Adipose tissue (tissue), 3 donors: ENCODE data around the gene RAB10. TPM values are rescaled to one million over a fixed set of nuclear protein-coding genes. Genes with fewer than 3 reads are reported as not detected.

Experiments used
- H3K27ac ChIP-seq: one replicate; pipeline ENCODE4 v1.5.1; 2013; ENCODE audit warnings: low read depth, low read length
- WGBS, 3 donors: extraction: QIAGEN DNeasy Blood & Tissue Kit; methylation state at CpG; one replicate each; pipeline ENCODE4 v1.1.7; 2013; 5-methylcytosine and 5-hydroxymethylcytosine counted together
- polyA plus RNA-seq, 3 donors: library from polyadenylated mRNA; stranded (reverse); fragments of 200-250 nt; gene quantifications; one replicate each; pipeline ENCODE4 v1.2.3, GENCODE V29; 2013
- donor health status: healthy with polysubstance abuse.
- donor health status: Bipolar disorder and iron deficiency.
- donor health status: healthy.

The RAB10 gene
- polyA plus RNA-seq, 3 donors, result 25.6 to 48.5 (median 47.1) TPM

DNA sequence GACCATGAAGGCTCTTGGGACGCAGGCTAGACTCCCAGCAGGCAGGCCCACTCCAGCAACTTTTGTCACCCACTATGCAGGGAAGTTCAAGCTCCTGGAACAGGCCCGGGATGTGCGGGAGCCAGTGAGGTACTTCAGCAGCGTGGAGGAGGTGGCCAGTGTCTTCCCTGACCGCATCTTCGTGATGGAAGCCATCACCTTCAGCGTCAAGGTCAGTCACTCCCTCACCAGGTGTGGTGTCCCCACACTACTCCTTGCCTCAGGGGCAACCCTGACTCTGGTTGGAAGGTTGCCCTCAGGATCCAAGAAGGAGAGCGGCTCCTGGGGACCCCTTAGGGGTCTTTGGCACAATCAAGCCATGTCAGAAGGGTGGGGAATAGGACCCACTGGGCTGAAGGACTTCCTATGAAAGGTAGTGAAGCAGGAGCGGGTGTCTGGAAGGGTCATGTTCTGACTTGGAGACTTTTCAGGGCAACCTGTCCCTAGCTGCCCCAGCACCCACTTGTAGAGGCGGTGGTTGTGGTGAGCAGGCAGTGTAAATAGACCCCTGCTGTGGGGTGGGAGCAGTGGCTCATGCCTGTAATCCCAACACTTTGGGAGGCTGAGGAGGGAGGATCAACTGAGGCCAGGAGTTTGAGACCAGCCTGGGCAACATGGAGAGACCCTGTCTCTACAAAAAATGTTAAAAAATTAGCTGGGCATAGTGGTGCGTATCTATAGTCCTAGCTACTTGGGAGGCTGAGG is 149.2 kb downstream of the RAB10 start:
- H3K27ac ChIP-seq, result no peak overlapping the region
- WGBS, 3 donors, result 97 to 98% (median 98%) methylated on average over 11 of the region's 11 CpGs

DNA sequence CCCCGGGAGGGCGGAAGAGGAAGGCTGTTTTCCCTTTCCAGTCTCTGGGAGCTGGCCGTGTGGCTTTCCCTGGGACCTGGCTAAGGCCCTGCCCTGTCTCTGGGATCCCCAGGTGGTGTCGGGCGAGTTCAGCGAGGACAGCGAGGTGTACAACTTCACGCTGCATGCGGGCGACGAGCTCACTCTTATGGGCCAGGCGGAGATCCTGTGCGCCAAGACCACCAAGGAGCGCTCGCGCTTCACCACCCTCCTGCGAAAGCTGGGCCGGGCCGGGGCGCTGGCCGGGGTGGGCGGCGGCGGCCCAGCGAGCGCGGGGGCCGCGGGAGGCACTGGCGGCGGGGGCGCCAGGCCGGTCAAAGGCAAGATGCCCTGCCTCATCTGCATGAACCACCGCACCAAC is 150.2 kb downstream of the RAB10 start:
- WGBS, 3 donors, result 55 to 74% (median 65%) methylated on average over 27 to 34 of the region's 34 CpGs
- H3K27ac ChIP-seq, result no peak overlapping the region

DNA sequence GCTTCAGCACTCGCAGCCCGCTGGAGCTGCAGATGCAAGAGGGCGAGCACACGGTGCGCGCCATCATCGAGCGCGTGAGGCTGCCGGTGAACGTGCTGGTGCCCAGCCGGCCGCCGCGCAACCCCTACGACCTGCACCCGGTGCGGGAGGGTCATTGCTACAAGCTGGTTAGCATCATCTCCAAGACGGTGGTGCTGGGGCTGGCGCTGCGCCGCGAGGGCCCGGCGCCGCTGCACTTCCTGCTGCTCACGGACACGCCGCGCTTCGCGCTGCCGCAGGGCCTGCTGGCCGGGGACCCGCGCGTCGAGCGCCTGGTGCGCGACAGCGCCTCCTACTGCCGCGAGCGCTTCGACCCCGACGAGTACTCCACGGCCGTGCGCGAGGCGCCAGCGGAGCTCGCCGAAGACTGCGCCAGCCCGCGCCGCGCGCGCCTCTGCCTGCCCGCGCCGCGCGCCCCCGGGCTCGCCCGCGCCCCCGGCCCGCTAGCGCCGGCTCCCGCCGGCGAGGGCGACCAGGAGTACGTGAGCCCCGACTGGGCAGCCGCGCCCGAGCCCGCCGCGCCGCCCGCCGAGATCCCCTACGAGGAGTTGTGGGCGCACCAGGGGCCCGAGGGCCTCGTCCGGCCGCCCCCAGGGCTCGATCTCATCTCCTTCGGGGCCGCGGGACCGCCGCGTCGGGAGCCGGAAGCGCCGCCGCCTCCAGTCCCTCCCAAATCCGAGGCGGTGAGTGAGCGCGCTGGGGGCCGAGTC is 150.8 kb downstream of the RAB10 start:
- H3K27ac ChIP-seq, result no peak overlapping the region
- 1 to 4% (median 1%) methylated on average over 89 to 114 of the region's 114 CpGs for WGBS, 3 donors

DNA sequence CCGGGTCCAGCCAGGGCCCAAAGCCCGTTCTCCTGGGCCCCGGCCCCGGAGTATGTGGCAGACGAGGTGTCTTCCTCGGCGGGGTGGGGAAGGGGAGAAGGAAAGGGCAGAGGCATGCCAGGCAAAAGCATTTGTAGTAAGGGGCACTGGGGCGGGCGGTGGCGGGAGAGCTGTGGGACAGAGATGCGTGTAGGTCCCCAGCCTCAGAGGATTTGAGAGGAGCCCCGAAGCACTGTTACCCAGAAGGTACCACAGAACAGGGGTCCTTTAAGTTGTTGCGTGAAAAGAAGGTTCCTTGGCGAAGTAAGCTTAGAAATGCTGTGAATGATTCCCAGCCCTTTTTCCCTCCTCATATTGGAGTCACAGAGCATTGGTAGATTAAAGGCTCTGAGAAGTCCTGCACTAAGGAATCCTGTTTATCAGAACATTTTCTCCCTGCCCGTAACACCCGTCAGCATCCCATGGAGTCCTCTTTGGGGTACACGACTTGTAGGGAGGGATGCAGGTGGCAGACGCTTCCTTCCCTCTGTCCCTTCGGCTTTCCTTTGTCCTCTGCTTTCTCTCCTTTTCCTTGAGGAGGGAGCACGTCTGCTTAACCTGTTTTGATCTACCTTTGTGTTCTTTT is 151.5 kb downstream of the RAB10 start:
- no peak overlapping the region for H3K27ac ChIP-seq
- WGBS, 3 donors, result 33 to 54% (median 47%) methylated on average over 20 of the region's 20 CpGs

DNA sequence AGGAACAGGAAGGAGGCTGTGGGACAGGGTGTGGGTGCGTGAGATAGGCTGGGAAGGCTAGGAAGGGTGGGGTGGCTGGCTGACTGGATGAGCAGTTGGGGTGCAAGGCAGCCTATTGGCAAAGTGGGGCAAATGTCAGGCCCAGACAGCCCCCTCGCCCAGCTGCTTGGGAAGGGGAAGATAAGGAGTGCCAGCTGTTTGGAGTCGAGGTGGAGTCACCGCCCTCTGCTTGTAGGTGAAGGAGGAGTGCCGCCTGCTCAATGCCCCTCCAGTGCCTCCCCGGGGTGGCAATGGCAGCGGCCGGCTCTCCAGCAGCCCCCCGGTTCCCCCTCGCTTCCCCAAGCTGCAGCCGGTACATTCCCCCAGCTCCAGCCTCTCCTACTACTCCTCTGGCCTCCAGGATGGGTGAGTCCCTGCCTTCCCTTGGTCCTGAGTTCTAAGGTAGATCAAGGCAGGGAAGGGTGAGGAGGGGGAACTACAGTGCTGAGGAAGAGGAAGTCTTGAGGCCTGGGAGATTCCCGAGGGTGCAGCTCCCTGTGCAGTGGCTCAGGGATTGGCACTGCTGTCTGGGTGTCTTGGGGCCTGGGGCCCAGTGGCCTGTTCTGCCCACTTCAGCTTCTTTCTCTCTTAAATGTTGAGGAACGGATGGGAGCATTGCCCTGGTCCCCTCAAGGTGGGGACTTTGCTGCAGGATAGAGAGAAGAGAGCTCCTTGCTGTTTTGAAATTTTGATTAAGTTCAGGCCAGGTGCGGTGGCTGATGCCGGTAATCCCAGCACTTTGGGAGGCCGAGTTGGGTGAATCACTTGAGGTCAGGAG is 152.3 kb downstream of the RAB10 start:
- H3K27ac ChIP-seq, result no peak overlapping the region

More for the DNA sequence above, 152.3 kb downstream of the RAB10 start:
- WGBS, 3 donors, result 87 to 94% (median 92%) methylated on average over 14 to 16 of the region's 16 CpGs

Other genes with a start within 250 kb of the RAB10 start
- gene ASXL2, start 155.6 kb upstream of the RAB10 start, polyA plus RNA-seq, result 1 to 10 TPM; 1.8 to 4.1 (median 2.6) TPM
- gene KIF3C, start 51.6 kb upstream of the RAB10 start, polyA plus RNA-seq, result 1 to 10 TPM; 1.5 to 5.5 (median 1.9) TPM
- gene GAREM2, start 139.0 kb downstream of the RAB10 start, polyA plus RNA-seq, result 1 to 10 TPM; 1.7 to 3.0 (median 2.2) TPM
- 100 to 1,000 TPM in 1 of 3 donors, 10 to 100 TPM in 2; 67.9 to 176 (median 94.9) TPM for gene HADHA, start 210.5 kb downstream of the RAB10 start, polyA plus RNA-seq
- 100 to 1,000 TPM in 1 of 3 donors, 10 to 100 TPM in 2; 60.7 to 177 (median 90.5) TPM for gene HADHB, start 210.9 kb downstream of the RAB10 start, polyA plus RNA-seq